ENCODE data around the gene SH3BGR.

Gene SH3BGR

GRCh38 chr21:39555911-39556590, 104.3 kb downstream of the SH3BGR start:
- DNase-seq = no peak

- no peak for DNase-seq
Observed at GRCh38 chr21:39559511-39559910, 107.7 kb downstream of the SH3BGR start.

- no peak for DNase-seq
Observed at GRCh38 chr21:39561140-39561539, 109.4 kb downstream of the SH3BGR start.

- DNase-seq = no peak
Observed at GRCh38 chr21:39562791-39563770, 111.3 kb downstream of the SH3BGR start.

GRCh38 chr21:39564200-39564599, 112.4 kb downstream of the SH3BGR start:
- no peak for DNase-seq
